ENCODE data around the gene CFAP251.
"Not testable (repeated sequence)": the region's sequence is repeated elsewhere in the genome, so short reads cannot be mapped to it uniquely, and the experiment has no call there.

Gene CFAP251

DNA sequence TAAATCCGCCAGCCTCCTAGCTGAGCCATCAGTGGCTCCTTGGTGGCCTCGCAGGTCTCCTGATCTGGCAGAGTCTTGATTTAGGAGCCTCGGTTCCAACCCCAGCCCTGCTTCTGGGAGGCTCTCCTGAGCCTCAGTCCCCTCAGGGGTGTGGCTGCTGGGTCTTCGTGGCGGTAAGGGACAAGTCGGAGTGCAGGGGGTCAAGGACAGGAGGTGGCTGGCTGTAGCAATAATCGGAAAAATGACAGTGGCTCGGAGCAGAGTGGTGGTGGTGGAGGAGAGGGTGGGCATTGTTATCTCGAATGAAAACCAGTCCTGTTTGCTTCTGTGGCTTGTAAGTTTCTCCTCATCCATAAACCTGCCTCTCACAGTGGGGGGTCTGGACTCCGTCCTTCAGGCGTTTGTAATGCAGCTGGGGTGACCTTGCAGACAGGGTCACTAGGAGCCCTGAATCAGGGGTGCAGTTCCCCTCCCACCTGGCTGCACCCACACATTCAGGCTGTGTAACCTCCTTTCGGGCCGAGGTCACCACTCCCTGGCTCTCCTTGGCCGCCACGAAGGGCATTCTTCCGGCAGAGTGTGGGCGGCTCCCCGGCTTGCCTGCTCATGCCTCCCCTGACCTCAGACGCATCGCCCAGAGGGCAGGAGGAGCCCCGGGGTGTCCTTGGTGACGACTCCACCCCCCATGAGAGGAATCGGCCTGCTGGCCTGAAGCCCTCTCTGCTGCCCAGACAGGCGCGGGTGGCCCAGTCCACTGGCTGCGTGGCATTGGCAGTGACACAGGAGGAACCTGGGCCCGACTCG lies 111.4 kb downstream of the CFAP251 start:
- no peak for DNase-seq

DNA sequence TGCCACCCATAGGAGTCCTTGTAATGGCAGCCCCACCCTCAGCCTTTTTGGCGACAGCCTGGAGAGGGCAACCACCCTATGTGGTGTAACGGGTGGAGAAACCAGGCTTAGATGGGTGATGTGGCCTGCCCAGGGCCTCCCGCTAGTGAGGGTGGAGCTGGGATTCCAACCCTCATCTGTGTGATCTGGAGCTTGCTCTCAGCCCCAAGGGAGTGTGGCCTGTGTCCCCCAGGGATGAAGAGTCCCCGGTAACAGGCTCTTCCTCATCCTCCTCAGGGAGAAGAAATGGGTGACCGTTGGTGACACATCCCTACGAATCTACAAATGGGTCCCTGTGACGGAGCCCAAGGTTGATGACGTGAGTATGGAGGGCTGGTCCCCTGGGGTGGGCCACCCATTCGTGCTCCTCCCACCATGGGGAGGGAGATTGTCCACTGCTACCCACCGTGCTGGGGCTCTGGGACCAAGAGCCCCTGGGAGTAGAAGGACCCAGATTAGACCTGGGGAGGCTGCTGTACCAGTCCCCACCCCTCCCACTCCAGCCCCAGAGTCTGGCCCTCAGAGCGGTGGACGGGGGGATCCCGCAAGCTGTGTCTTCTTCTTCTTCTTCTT lies 112.1 kb downstream of the CFAP251 start:
- DNase-seq: no peak

- peak; percentile 26 to 40 for DNase-seq
Measured at GRCh38 chr12:122031342-122032216, 113.2 kb downstream of the CFAP251 start.

- DNase-seq: no peak
Measured at GRCh38 chr12:122032580-122032979, 114.2 kb downstream of the CFAP251 start.

- DNase-seq: no peak
Measured at GRCh38 chr12:122035292-122035691, 116.9 kb downstream of the CFAP251 start.

GRCh38 chr12:122036153-122036552 lies 117.8 kb downstream of the CFAP251 start:
- DNase-seq: no peak

DNA sequence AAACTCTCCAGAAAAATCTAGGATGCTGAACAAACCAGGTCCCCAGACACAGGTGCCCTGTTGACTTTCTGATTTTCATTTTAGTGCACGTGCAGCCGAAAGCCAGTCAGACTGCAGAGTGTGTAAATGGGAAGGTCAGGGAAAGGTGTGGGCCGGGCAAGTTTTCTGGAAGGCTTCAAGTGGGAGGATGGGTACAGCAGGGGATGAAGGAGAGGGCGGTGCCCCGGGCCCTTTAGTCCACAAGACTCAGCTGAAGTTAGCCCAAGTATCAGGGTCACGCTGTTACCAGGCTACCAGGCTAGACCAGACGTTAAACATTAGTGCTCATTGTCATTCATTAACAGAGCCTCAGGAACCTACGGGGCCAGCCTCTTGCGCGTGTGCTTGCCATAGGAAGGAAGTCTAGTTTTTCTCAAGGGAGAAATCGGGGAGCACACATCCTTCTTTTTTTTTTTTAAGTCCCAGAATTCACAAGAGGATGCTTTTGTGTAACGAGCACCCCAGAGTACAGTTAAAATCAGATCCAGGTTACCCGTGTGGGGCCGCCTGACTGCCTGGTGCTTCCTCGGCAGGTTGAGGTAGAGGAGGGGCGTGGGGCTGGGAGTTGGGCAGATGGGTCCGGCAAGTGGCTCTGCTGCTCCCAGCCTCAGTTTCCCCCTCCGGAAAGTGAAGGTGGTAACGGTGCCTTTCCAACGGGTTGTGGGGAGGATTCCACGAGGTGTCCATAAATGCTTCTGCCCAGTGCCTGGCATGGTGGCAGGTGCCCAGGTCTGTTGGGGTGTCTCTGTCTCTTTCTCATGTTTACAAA lies 122.4 kb downstream of the CFAP251 start:
- DNase-seq: no peak

DNA sequence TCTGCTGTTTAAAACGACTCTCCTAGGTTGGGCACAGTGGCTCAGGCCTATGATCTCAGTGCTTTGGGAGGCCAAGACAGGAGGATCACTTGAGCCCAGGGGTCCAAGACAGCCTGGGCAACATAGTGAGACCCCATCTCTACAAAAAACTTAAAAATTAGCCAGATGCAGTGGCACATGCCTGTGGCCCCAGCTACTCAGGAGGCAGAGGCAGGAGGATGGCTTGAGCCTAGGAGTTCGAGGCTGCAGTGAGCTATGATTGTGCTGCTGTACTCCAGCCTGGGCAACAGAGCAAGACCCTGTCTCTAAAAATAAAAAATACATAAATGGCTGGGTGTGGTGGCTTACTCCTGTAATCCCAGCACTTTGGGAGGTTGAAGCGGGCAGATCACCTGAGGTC lies 123.1 kb downstream of the CFAP251 start:
- DNase-seq: not testable (repeated sequence)

- no peak for DNase-seq
Measured at GRCh38 chr12:122042910-122043309, 124.5 kb downstream of the CFAP251 start.

DNA sequence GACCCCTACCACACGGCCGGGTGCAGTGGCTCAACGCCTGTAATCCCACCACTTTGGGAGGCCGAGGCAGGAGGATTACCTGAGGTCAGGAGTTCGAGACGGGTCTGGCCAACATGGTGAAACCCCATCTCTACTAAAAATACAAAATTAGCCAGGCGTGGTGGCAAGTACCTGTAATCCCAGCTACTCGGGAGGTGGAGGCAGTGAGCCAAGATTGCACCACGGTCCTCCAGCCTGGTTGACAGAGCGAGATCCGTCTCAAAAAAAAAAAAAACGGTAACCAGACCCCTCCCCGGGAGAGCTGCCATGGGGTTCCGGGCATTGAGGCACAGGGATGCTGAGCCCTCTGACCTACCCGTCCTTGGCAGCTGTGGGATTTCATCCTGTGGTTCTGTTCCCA lies 125.1 kb downstream of the CFAP251 start:
- DNase-seq: no peak

- DNase-seq: no peak
Measured at GRCh38 chr12:122045262-122045661, 126.9 kb downstream of the CFAP251 start.

- no peak for DNase-seq
Measured at GRCh38 chr12:122046145-122046544, 127.8 kb downstream of the CFAP251 start.

- DNase-seq: no peak
Measured at GRCh38 chr12:122048151-122048550, 129.8 kb downstream of the CFAP251 start.

- no peak for DNase-seq
Measured at GRCh38 chr12:122049827-122050226, 131.4 kb downstream of the CFAP251 start.

DNA sequence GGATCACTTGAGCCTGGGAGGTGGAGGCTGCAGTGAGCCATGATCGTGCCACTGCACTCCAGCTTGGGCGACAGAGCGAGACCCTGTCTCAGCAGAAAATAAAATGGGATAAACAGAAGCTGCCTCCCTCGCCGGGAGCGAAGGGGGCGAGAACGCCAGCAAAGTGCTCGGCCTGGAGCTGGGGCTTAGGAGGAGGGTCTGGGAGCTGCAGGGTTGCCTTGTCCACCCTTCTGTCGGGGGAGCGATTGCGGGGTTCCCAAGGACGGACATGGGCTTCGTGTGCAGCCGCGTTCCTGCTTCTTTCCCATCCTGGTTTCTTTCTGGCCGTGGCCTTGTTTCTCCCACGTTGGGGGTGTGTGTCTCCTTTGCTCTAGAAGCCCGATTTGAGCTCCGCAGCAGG lies 132.3 kb downstream of the CFAP251 start:
- DNase-seq: no peak

GRCh38 chr12:122051231-122051876 lies 133.0 kb downstream of the CFAP251 start:
- no peak for DNase-seq

GRCh38 chr12:122052285-122052684 lies 133.9 kb downstream of the CFAP251 start:
- DNase-seq: no peak

All from CD4-positive, alpha-beta T cell treated with Interferon alpha-2 for 1 hour (primary cell).